Upper lobe of right lung (tissue), 1 donor: Measurements from ENCODE around the gene LEP. TPM values are rescaled to one million over a fixed set of nuclear protein-coding genes. Genes with fewer than 3 reads are reported as not detected.
A peak's percentile ranks its signal among the peaks of the same experiment; 100 is the strongest.

Experiments
- ATAC-seq: fragments of 200-7000 bp; cut with Tn5 transposase; one replicate; pipeline ENCODE4 v1.9.1; 2020; ENCODE audit warnings: mild to moderate bottlenecking, moderate library complexity
- DNase-seq: peaks from one replicate; pipeline ENCODE4 v3.0.0-alpha.2; 2020
- H3K27ac ChIP-seq: fragments of 200-600 bp; one replicate; pipeline ENCODE4 v1.8.0; 2022
- H3K27me3 ChIP-seq: fragments of 200-600 bp; one replicate; pipeline ENCODE4 v1.8.0; 2022; ENCODE audit warnings: mild to moderate bottlenecking
- H3K36me3 ChIP-seq: fragments of 200-600 bp; one replicate; pipeline ENCODE4 v1.8.0; 2022
- H3K4me1 ChIP-seq: fragments of 200-600 bp; one replicate; pipeline ENCODE4 v1.8.0; 2022
- H3K4me3 ChIP-seq: fragments of 200-600 bp; one replicate; pipeline ENCODE4 v1.8.0; 2022; ENCODE audit warnings: mild to moderate bottlenecking
- H3K9me3 ChIP-seq: fragments of 200-600 bp; one replicate; pipeline ENCODE4 v1.8.0; 2022
- intact Hi-C: fragments of 100-400 bp; cut with DNase I; formaldehyde crosslinking; loops from one replicate; pipeline ENCODE4 v1.11.0; 2022
- total RNA-seq: library from RNA; stranded (reverse); fragmentation: NEBNext Ultra II Directional; extraction: Animal tissue kit (Norgen Biotek cat#: 25700); gene quantifications from one replicate; pipeline ENCODE4 v1.2.1, GENCODE V29; 2021
- TF ChIP-seq, protein P1 (sequence below): fragments of 200-600 bp; IDR thresholded peaks from one replicate; pipeline ENCODE4 v1.8.0; 2022; ENCODE audit warnings: antibody characterized with exemption
- donor health status: DM: no; HTN: yes; CAD: no; lungs with severe emphysema.

Gene LEP
- total RNA-seq, 1 donor from 2014 or later = not detected

DNA sequence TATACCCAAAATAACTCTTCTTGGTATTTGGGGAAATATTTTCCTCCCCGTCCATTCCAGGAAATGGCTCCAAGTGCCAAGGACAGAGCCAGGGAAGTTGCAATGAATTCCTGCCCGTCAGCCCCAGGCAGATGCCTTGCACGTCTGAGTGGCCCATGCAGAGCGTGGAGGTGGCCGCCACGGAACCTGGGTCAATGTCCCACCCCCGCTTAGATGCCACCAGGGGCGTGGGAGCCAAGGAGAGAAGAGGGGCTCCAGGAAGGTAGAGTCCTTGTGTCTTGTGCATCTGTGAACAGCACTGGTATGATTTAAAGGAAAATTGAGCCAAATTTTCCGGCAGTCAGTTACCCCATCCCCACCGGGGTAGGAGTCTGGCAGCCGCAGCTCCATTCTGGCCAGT lies 1.6 kb downstream of the LEP start:
- no peaks in the 10 kb centered on the region for H3K4me1 ChIP-seq
- no peak overlapping the region for H3K27ac ChIP-seq
- intact Hi-C loops = no loop called here
- ATAC-seq (no peak), DNase-seq (no peak)
- no peaks in the 10 kb centered on the region for H3K9me3 ChIP-seq
- TF ChIP-seq, protein P1, sequence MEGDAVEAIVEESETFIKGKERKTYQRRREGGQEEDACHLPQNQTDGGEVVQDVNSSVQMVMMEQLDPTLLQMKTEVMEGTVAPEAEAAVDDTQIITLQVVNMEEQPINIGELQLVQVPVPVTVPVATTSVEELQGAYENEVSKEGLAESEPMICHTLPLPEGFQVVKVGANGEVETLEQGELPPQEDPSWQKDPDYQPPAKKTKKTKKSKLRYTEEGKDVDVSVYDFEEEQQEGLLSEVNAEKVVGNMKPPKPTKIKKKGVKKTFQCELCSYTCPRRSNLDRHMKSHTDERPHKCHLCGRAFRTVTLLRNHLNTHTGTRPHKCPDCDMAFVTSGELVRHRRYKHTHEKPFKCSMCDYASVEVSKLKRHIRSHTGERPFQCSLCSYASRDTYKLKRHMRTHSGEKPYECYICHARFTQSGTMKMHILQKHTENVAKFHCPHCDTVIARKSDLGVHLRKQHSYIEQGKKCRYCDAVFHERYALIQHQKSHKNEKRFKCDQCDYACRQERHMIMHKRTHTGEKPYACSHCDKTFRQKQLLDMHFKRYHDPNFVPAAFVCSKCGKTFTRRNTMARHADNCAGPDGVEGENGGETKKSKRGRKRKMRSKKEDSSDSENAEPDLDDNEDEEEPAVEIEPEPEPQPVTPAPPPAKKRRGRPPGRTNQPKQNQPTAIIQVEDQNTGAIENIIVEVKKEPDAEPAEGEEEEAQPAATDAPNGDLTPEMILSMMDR = no peak
- H3K4me3 ChIP-seq = no peak overlapping the region
- H3K27me3 ChIP-seq = peaks cover 23% of the 10 kb centered on the region
- no peaks in the 10 kb centered on the region for H3K36me3 ChIP-seq

GRCh38 chr7:128243273-128243672 lies 2.2 kb downstream of the LEP start:
- Histone ChIP-seq H3K4me3 (no peak overlapping the region), H3K36me3 (no peaks in the 10 kb centered on the region), H3K27ac (no peak overlapping the region), H3K4me1 (no peaks in the 10 kb centered on the region), H3K27me3 (peaks cover 23% of the 10 kb centered on the region), H3K9me3 (no peaks in the 10 kb centered on the region)
- ATAC-seq (no peak), DNase-seq (no peak)
- TF ChIP-seq, protein P1 = no peak
- intact Hi-C loops = no loop called here

DNA sequence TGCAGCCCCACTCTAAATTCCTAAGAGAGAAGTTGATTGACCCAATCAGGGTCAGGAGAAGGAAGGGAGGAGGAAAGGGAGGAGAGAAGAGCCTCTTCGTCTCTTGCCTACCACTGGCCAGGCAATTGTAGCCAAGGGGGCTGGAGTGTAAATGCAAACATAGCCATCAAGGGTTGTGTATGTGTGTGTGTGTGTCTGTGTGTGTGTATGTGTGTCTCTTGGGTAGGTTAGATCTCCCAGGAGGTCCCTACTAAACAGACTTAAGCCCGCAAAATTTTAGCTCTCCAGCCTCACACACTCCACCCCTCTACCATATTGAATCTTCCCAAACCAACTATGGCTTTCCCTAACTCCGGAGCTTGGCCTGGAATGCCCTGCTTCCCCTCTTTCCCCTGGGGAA lies 3.8 kb downstream of the LEP start:
- TF ChIP-seq, protein P1 = no peak
- Histone ChIP-seq H3K36me3 (no peaks in the 10 kb centered on the region), H3K27ac (no peak overlapping the region)

GRCh38 chr7:128247108-128247507 lies 6.0 kb downstream of the LEP start:
- DNase-seq (no peak), ATAC-seq (no peak)
- no peaks in the 10 kb centered on the region for H3K9me3 ChIP-seq
- intact Hi-C loops = no loop called here
- H3K4me1 ChIP-seq = no peaks in the 10 kb centered on the region
- TF ChIP-seq, protein P1 = no peak
- H3K36me3 ChIP-seq = no peaks in the 10 kb centered on the region
- peaks cover 9% of the 10 kb centered on the region for H3K27me3 ChIP-seq
- H3K4me3 ChIP-seq = no peak overlapping the region
- H3K27ac ChIP-seq = no peak overlapping the region

More for the DNA sequence above, 3.8 kb downstream of the LEP start:
- intact Hi-C loops = no loop called here
- H3K4me3 ChIP-seq = no peak overlapping the region
- no peaks in the 10 kb centered on the region for H3K9me3 ChIP-seq
- peaks cover 23% of the 10 kb centered on the region for H3K27me3 ChIP-seq
- DNase-seq = no peak
- ATAC-seq = no peak
- H3K4me1 ChIP-seq = no peaks in the 10 kb centered on the region

DNA sequence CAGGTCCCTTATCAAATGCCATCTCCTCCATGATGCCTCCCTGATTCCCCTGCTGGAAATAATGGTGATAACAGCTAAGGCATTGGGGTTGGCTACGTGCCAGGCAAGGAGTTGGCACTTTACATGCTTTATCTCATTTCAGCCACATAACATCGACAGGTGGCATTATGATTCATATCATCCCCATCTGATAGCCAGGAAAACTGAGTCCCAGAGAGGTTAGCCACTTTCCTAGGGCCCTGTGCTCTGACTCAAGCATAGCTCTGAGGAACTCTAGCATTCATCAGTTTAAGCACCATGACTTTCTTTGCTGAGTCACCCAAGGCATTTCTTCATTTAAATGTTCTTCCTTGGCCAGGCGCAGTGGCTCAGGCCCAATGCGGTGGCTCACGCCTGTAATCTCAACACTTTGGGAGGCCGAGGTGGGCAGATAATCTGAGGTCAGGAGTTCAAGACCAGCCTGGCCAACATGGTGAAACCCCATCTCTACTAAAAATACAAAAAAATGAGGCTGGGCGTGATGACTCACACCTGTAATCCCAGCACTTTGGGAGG lies 6.6 kb downstream of the LEP start:
- peaks cover 3% of the 10 kb centered on the region for H3K27me3 ChIP-seq
- no peaks in the 10 kb centered on the region for H3K9me3 ChIP-seq
- no peaks in the 10 kb centered on the region for H3K36me3 ChIP-seq
- TF ChIP-seq, protein P1 = no peak
- H3K4me3 ChIP-seq = no peak overlapping the region
- H3K27ac ChIP-seq = no peak overlapping the region
- no peak for DNase-seq
- intact Hi-C loops = no loop called here
- ATAC-seq = peak; percentile 45
- no peaks in the 10 kb centered on the region for H3K4me1 ChIP-seq

- no peak for ATAC-seq
- intact Hi-C loops = no loop called here
- no peak overlapping the region for H3K27ac ChIP-seq
- no peak for DNase-seq
- no peaks in the 10 kb centered on the region for H3K27me3 ChIP-seq
- H3K36me3 ChIP-seq = no peaks in the 10 kb centered on the region
- no peaks in the 10 kb centered on the region for H3K4me1 ChIP-seq
- no peaks in the 10 kb centered on the region for H3K9me3 ChIP-seq
- TF ChIP-seq, protein P1 = no peak
- no peak overlapping the region for H3K4me3 ChIP-seq
Observed at GRCh38 chr7:128251337-128251736, 10.3 kb downstream of the LEP start.
